ENCODE measurements around the gene MAGI2. TPM values are rescaled to one million over a fixed set of nuclear protein-coding genes. Genes with fewer than 3 reads are reported as not detected.

The MAGI2 gene
- total RNA-seq, 6 experiments from 2014 or later, result 1.2 to 4.0 (median 2.4) TPM

GRCh38 chr7:79341902-79342301 lies 111.6 kb downstream of the MAGI2 start:
- Histone ChIP-seq H3K4me3 (no peak overlapping the region), H3K36me3 (no peaks in the 10 kb centered on the region), H3K27ac (no peak overlapping the region), H3K9me3 (no peaks in the 10 kb centered on the region), H3K27me3 (no peaks in the 10 kb centered on the region), H3K4me1 (no peaks in the 10 kb centered on the region)
- no peak for TF ChIP-seq POLR2A (IDR thresholded peaks at IDR 0.05)
- peak; percentile 11 to 41 (median 32) for TF ChIP-seq CTCF (IDR thresholded peaks at IDR 0.05)
- DNase-seq, result no peak
- WGBS (ENCODE audit: insufficient coverage, low coverage, low lambda C conversion rate, missing lambda C conversion rate), result 80% methylated on average over 5 of the region's 5 CpGs
- intact Hi-C loops (cut with DNase I), result no loop called here
- ATAC-seq, result peak; percentile 56 to 71 (median 64)

GRCh38 chr7:79340212-79340611 lies 113.3 kb downstream of the MAGI2 start:
- H3K27ac ChIP-seq, result no peak overlapping the region
- intact Hi-C loops (cut with DNase I), result no loop called here
- no peak for DNase-seq
- H3K36me3 ChIP-seq, result no peaks in the 10 kb centered on the region
- no peak overlapping the region for H3K4me3 ChIP-seq
- TF ChIP-seq CTCF (IDR thresholded peaks at IDR 0.05), result no peak
- no peak for TF ChIP-seq POLR2A (IDR thresholded peaks at IDR 0.05)
- H3K4me1 ChIP-seq, result no peaks in the 10 kb centered on the region
- H3K27me3 ChIP-seq, result no peaks in the 10 kb centered on the region
- no peak for ATAC-seq
- H3K9me3 ChIP-seq, result no peaks in the 10 kb centered on the region

- no peak for DNase-seq
- Histone ChIP-seq H3K27ac (no peak overlapping the region), H3K27me3 (no peaks in the 10 kb centered on the region), H3K36me3 (no peaks in the 10 kb centered on the region), H3K9me3 (no peaks in the 10 kb centered on the region), H3K4me3 (no peak overlapping the region), H3K4me1 (no peaks in the 10 kb centered on the region)
- intact Hi-C loops (cut with DNase I), result no loop called here
- 83% methylated on average over 4 of the region's 4 CpGs for WGBS (ENCODE audit: insufficient coverage, low coverage, low lambda C conversion rate, missing lambda C conversion rate)
- TF ChIP-seq POLR2A (IDR thresholded peaks at IDR 0.05) (no peak), CTCF (IDR thresholded peaks at IDR 0.05) (no peak)
- no peak for ATAC-seq
Measured at GRCh38 chr7:79339208-79339925, 114.1 kb downstream of the MAGI2 start.

- intact Hi-C loops (cut with DNase I), result no loop called here
- H3K36me3 ChIP-seq, result no peaks in the 10 kb centered on the region
- no peak for TF ChIP-seq CTCF (IDR thresholded peaks at IDR 0.05)
- no peak for TF ChIP-seq POLR2A (IDR thresholded peaks at IDR 0.05)
- no peak overlapping the region for H3K4me3 ChIP-seq
- 50% methylated on average over 5 of the region's 5 CpGs for WGBS (ENCODE audit: insufficient coverage, low coverage, low lambda C conversion rate, missing lambda C conversion rate)
- no peak overlapping the region for H3K27ac ChIP-seq
- no peaks in the 10 kb centered on the region for H3K9me3 ChIP-seq
- H3K27me3 ChIP-seq, result no peaks in the 10 kb centered on the region
- H3K4me1 ChIP-seq, result no peaks in the 10 kb centered on the region
- DNase-seq (no peak), ATAC-seq (no peak)
Measured at GRCh38 chr7:79337717-79338116, 115.8 kb downstream of the MAGI2 start.

GRCh38 chr7:79334841-79335240 lies 118.6 kb downstream of the MAGI2 start:
- Histone ChIP-seq H3K27me3 (no peaks in the 10 kb centered on the region), H3K27ac (no peak overlapping the region), H3K9me3 (no peaks in the 10 kb centered on the region), H3K4me3 (no peak overlapping the region), H3K36me3 (no peaks in the 10 kb centered on the region), H3K4me1 (no peaks in the 10 kb centered on the region)
- DNase-seq (no peak), ATAC-seq (no peak)
- TF ChIP-seq POLR2A (IDR thresholded peaks at IDR 0.05) (no peak), CTCF (IDR thresholded peaks at IDR 0.05) (no peak)
- 70% methylated on average over 2 of the region's 2 CpGs for WGBS (ENCODE audit: insufficient coverage, low coverage, low lambda C conversion rate, missing lambda C conversion rate)
- intact Hi-C loops (cut with DNase I), result no loop called here
